Amygdala (tissue), 56 donors: Measurements from ENCODE around the gene ETFBKMT.

ENCODE experiments used
- DNase-seq, 56 donors: peaks; one replicate each; lab custom pipeline; 2025; lab: John Stamatoyannopoulos, UW

The ETFBKMT gene, protein sequence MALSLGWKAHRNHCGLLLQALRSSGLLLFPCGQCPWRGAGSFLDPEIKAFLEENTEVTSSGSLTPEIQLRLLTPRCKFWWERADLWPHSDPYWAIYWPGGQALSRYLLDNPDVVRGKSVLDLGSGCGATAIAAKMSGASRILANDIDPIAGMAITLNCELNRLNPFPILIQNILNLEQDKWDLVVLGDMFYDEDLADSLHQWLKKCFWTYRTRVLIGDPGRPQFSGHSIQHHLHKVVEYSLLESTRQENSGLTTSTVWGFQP

DNA sequence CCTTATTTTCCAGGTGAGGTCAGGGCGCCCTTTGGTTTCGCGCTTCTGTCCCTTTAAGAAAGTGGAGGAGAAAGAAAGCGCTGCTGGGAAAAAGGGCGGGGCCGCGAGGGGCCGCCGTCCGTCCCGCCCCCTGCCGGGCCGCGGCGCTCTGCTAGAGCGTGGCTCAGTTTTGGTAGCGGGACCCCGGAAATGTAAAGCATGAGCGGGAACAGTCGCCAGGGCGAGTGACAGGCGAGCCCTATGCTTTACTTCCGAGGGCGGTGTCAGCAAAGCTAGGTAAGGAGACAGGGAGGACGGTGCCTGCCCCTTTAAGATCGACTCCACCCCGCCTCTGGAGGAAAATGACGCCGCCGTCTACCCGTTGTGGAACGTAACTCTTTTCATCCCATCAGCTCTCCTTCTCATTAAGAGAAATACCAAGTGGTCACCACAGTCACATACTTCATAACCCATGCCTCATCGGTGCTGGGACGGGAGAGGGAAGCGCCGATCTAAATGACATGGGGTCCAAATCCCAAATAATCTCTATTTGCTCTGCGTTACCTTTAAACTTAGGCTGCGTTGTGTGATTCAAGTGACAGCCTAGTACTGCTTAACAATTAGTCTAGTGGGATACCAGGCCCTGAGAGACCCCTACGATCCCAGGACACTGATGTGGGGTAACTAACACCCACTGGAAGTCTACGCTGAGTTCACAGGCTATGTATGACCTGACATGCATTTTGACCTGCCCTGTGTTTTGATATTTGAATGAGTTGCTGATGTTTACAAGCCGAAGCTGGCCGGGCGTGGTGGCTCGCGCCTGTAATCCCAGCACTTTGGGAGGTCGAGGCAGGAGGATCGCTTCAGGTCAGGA, at the start of gene ETFBKMT:
Gene ETFBKMT, plus strand, starts transcription at position 602 of the 856 bp plus-strand sequence. CDS start 2,266 bp downstream, outside the sequence.
- DNase-seq = peak; percentile 51 to 98 (median 83)

DNA sequence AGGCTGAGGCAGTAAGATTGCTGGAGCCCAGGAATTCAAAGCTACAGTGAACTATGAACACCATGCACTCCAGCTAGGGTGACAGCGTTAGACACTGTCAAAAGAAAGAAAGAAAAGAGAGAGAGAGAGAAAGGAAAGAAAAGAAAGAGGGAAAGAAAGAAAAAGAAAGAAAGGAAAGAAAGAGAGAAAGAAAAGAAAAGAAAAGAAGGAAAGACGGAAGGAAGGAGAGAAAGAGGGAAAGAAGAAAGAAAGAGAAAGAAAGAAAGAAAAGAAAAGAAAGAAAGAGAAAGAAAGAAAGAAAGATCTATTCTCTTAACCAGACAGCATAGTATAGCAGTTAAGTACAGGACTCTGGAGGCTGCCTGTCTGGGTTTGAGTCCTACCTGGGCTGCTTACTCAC, 46.7 kb upstream of the ETFBKMT start:
- DNase-seq = no peak

DNA sequence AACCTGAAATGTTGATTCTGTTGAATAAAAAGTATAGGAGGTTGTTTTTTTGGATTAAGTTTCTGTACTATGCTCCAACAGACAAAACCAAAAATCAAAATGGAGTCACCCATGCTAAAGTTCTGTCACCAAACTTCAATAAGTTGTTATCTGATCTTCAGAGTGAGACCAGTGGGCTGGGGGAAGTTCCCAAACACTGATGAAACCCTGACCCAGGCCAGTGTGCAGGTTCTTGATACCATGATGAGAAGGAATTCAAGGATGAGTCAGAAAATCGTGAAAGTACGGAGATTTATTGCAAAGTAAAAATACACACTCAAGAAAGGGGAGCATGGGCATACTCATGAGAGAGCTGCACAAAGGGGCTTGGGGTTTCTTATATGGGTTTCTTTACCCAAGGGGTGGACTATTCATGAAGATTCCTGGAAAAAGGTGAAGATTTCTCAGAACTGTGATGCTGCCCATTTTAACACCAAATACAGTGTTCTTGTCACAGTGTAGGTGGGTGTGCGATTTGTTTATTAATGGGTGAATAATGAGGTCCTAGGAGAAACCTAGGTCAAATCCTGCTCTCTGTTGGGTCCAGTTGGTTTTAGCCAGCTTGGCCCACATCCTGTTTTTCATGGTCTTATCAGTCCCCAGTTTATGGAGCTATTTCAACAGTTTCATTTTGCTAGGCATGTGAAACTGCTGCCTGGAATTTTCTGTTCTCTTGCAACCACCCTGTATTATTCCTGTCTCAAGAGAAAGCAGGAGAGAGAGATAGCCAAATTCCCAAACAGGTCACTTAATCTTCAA, 41.1 kb upstream of the ETFBKMT start:
- no peak for DNase-seq

DNA sequence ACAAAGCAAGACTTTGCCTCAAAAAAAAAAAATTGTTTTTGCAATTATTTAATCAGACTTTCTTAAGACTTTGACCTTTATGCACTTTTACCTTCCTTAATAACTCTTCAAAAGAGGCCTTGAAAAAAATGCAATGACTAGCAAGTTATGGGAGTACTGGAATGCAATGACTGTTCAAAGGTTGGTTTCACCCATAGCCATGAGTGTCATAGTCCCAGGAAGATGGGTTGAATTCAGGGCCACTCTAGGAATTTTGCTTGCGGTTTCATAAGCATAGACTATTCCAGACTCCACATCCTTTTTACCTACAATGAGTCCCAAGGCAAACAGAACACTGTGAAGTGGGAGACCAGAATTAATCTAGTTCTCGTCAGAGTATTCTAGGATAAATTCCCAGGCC, 39.2 kb upstream of the ETFBKMT start:
- DNase-seq = no peak

DNA sequence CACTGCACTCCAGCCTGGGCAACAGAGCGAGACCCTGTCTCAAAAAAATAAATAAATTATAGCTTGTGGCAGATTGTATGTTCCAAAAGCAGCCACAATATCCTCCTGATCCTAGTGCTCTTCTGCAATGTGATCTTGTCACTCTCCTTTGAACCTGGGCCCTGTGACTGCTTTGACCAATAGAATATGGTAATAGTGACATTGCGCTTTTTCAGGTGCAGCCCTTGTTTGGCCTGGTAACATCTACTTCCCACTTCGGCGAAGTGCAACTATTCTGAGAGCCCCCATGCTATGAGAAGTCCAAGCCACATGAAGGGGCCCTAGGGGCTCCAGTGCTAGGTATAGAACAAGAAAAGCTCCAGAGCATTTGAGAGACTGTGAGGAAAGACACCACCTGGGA, 37.5 kb upstream of the ETFBKMT start:
- DNase-seq = no peak

DNA sequence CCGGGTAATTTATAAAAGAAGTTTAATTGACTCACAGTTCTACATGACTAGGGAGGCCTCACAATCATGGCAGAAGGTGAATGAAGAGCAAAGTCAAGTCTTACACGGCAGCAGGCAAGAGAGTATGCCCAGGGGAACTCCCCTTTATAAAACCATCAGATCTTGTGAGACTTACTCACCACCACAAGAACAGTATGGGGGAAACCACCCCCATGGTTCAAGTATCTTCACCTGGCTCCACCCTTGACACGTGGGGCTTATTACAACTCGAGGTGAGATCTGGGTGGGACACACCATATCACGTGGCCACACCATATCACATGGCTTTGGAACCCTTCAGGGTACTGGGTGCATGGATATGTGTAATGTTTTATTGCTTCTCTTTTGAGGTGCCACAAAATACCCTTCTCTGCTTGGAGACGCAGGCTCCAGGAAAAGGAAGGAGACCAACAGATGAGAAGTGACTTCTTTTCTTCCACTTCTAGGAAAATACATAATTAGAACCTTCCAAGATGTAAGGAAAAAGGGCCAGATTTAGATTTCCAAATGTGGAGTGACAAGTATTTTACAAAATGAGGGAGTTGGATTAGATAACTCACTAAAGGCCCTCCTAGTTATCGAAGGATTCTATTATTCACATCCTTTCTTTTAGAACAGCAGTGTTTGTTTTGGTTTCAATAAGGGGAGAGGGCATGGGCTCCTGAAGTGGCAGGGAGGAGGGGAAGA, 33.1 kb upstream of the ETFBKMT start:
- DNase-seq = no peak

DNA sequence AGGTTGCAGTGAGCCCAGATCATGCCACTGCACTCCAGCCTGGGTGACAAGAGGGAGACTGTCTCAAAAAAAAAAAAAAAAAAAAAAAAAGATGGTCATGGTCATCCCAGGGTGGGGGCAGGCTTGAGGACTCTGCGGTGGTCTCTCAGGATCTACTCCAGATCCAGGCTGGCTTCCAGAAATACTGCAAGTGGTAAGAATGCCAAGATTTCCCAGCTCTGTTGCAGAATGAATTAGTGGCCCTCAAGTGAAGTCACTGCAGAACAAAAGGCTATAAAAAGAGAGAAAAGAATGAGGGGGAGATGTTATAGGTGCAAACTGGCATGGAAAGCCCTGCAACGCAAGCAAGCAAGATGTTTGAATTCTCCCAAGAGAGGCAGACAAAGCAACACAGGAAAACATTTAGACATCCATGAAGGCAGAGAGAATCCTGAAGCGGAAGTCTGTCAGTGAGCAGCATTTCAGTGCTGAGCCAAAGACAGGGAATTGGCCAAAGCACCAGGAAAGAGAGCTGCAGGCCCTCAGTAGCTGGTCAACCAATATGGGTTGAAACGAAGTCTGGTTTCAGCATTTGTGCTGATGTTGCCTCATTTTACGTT, 31.9 kb upstream of the ETFBKMT start:
- DNase-seq = no peak

DNA sequence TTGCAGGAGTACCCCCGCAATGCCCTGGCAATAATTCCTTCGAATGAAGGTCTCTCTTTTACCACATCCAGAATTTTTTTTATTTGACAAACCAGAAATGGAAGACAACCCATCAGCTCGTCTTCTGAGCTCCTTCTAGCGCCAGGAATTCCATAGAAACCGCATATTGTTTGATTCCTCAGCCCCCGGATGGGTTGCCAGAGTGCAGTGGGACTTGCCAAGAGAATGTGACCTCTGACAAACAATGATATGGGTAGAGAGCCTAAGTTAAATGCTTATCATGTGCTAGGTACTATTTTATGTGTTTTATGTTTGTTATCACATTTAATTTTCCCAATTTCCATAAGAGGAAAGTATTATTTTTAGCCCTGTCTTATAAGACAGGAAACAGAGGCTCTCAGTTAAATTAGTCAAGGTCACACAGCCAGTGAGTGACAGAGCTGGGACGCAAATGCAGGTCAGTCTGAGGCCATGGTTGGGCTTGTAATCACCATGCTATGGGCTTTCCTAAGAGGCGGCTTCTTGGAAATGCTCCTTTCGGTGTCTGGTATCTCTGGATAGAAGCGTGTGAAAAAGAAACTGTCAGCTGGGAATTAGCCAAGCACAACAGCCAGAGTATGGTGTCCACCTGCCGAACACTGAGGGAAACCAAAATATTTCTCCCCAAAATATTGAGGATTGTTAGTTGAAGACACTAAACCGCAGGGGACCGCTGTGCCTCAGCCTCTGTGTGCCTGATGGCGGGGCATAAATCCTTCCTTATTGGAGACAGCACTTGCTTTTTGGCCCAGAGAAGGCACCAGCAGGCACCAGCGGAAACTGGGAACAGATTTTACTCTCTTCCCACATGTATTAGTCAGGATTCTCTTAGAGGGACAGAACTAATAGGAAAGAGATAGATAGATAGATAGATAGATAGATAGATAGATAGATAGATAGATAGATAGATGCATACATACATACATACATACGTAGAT, 29.4 kb upstream of the ETFBKMT start:
- DNase-seq = no peak

DNA sequence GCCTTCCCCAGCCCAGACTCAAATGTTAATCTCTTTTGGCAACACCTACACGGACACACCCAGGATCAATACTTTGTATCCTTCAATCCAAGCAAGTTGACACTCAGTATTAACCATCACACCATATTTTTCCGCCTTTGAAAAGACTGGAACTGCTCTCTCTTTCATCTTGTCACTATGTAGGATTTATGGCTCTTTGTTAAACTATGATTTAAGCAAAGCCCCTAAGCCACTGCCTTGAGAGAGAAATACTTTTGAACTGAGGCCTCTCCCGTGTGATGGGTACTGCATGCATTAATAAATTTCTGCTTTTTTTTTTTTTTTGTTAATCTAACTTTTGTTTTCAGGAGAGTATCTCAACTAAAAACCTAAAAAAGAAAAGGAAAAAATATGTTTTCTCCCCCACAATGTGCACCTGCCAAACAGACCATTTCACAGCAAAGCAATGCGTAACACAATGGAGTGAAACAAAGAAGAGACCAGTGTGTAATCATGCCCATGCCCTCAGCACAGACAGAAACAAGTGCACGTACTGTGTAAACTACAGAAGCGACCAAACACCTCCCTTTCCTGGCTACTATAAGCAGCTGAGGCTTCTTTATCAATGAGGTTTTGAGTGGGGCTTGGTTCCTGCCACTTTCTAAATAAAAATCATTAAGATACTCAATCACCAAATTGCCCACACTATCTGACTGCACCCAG, 28.3 kb upstream of the ETFBKMT start:
- no peak for DNase-seq

DNA sequence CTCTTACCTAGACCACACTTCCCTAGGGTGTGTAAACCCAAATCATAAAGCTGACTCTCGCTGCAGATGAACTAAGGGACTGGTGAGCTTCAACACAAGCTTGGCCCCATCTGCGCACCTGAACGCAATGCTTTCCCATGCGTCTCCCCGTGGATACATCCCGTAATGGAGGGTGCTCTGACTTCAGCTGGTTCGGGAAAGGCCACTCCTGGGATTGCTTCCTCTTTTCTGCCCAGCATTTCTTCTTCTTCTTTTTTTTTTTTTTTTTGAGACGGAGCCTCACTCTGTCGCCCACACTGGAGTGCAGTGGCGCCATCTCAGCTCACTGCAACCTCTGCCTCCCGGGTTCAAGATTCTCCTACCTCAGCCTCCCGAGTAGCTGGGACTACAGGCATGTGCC, 27.7 kb upstream of the ETFBKMT start:
- no peak for DNase-seq

DNA sequence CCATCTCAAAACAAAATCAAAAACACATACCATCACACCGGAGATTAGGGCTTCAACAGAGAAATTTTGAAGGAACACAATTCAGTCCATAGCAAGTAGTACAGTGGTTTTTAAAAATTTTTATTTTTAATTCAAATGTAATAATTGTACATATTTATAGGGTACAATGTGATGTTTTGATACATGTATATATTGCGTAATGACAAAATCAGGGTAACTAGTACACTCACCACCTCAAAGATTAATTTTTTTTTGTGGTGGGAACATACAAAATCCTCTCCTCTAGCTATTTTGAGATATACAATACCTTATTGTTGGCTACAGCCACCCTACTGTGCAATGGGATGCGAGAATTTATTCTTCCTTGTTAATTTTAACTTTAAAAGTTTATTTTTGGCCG, 26.0 kb upstream of the ETFBKMT start:
- no peak for DNase-seq

DNA sequence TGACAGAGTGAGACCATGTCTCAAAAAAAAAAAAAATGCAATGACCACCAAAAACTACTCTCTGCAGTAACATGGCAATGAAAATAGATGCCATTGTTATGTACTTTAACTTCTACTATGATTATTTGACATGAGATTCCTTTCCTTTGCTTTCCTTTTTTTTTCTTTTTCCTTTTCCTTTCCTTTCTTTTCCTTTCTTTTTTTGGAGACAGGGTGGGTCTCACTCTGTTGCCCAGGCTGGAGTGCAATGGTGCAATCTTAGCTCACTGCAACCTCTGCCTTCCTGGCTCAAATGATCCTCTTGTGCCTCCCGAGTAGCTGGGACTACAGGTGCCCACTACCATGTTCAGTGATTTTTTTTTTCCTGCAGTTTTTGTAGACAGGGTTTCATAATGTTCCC, 24.9 kb upstream of the ETFBKMT start:
- DNase-seq = no peak

DNA sequence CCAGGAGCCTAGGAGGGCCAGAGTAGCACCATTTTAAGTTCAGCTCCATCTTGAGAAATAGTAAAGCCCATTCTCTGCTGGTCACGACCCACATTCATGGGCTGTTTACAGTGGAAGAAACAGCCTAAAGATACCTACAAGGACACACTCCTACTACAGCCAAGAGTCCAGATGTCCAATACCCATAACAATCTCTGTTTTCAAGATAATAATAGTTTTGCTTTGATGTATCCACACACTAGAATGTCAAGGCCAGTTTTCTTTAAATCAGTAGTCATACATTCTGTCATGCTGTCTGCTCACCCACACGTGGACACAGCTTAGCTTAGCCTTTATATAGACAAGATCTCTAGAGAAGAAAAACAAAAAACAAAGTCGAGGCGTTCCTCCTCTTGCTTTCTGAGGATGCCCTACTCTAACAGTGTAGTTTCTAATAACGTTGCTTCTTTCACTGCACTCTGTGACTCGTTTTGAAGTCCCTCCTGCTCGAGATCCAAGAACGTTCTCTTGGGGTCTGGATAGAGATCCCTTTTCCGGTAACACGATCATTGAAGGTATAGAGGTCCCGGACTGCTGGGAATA, 17.9 kb upstream of the ETFBKMT start:
- DNase-seq = no peak

DNA sequence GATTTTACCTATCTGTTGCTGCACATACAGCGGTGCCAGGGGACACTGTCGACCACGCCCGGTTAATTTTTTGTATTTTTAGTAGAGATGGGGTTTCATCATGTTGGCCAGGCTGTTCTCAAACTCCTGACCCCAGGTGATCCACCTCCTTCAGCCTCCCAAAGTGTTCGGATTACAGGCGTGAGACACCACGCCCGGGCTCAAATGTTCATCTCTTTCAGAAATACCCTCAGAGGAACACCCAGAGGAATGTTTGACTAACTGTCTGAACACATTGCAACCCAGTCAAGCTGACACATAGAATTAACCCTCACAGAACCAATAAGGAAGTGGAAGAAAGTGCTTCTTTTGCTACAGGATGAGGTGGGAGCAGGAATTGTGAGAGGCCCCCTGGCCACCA, 15.0 kb upstream of the ETFBKMT start:
- DNase-seq = no peak

DNA sequence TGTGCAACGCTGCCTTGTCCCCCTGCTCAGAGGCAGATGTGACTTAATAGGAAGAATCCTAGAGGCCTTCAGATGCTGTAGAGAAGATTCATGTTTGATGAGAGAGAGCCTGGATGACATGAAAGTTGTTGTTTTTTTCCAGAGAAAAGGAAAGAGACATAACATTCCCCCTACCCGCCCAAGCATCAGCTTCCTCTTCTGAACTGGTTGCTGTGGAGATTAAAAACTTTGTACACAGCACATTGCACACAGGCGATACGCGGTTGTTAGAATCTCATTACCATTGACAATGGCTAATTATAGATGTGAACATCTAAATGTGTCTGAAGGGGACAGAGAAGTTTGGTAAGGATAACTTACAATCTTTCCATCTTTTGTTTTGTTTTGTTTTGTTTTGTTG, 13.6 kb upstream of the ETFBKMT start:
- peak in 2 of 56 donors; percentile 10 to 11 for DNase-seq

DNA sequence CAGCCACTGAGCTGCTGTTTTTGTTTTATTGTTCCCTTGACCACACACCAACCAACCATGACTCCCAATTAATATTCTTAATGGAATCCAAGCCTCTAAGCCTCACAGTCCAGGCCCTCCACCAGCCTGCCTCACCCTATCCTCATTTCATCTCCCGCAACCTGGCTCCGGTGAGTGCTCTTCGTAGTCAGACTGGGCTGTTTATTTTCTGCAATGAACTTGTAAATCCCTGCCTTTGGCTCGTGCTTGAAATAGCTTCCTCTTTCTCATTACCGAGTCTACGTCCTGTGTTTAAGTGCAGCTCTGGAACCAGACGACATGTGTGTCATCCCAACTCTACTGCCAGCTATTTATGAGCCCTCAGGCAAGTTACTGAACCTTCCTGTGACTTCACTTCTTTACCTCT, 12.4 kb upstream of the ETFBKMT start:
- no peak for DNase-seq

DNA sequence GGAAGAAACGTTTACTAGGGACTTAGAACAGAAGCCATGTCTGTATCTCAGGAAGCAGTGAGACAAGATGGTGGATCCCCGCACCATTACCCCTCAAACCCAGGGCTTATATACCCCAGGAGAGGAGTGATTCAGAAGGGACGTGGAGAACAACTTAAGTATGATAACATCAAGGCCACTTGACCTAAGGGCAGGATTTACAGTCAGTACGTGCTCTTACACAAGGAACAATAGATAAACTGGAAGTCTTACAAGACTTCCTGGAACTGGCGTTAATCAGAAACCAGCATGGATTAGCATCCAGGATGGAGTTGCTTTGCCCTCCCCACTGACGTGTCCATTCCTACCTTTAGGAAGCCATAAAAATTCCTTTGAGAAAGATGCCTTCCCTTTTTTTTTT, 8.6 kb upstream of the ETFBKMT start:
- DNase-seq = no peak
